Muscle layer of colon (tissue), 2 donors: ENCODE results near the gene RASL11B.

Experiments used
- H3K27ac ChIP-seq: one replicate; pipeline ENCODE4 v1.7.0; 2013; ENCODE audit warnings: low read depth, mild to moderate bottlenecking, low read length, moderate library complexity
- H3K27me3 ChIP-seq, 2 donors: one replicate each; pipeline ENCODE4 v1.7.0; 2013; ENCODE audit warnings: low read length in 2 of 2, mild to moderate bottlenecking in 2 of 2; ENCODE audit not compliant: insufficient read depth in 2 of 2, control insufficient read depth in 1 of 2
- H3K36me3 ChIP-seq: one replicate; pipeline ENCODE4 v1.7.0; 2013; ENCODE audit warnings: mild to moderate bottlenecking, low read length; ENCODE audit not compliant: insufficient read depth
- H3K4me1 ChIP-seq: one replicate; pipeline ENCODE4 v1.7.0; 2013; ENCODE audit warnings: mild to moderate bottlenecking, low read length; ENCODE audit not compliant: insufficient read depth
- H3K4me3 ChIP-seq, 2 donors: one replicate each; pipeline ENCODE4 v1.7.0; 2013; ENCODE audit warnings: low read length in 2 of 2, low read depth in 1 of 2, mild to moderate bottlenecking in 1 of 2, moderate library complexity in 1 of 2
- H3K9ac ChIP-seq: one replicate; pipeline ENCODE4 v1.7.0; 2013; ENCODE audit warnings: low read length
- H3K9me3 ChIP-seq: one replicate; pipeline ENCODE4 v1.7.0; 2013; ENCODE audit warnings: mild to moderate bottlenecking, low read length
- donor health status: abdominal sarcoma.
- donor health status: Adenocarcinoma of cecum.

Gene RASL11B

GRCh38 chr4:52894443-52894842 is 32.3 kb downstream of the RASL11B start:
- Histone ChIP-seq H3K9me3 (no peaks in the 10 kb centered on the region), H3K36me3 (no peaks in the 10 kb centered on the region), H3K4me1 (no peaks in the 10 kb centered on the region), H3K27me3 (no peaks in the 10 kb centered on the region), H3K27ac (no peak overlapping the region), H3K9ac (no peak overlapping the region), H3K4me3 (no peak overlapping the region)

GRCh38 chr4:52903273-52903672 is 41.2 kb downstream of the RASL11B start:
- Histone ChIP-seq H3K27ac (no peak overlapping the region), H3K4me3 (no peak overlapping the region), H3K9me3 (no peaks in the 10 kb centered on the region), H3K27me3 (no peaks in the 10 kb centered on the region), H3K9ac (no peak overlapping the region), H3K4me1 (no peaks in the 10 kb centered on the region), H3K36me3 (no peaks in the 10 kb centered on the region)

GRCh38 chr4:52904421-52904820 is 42.3 kb downstream of the RASL11B start:
- H3K9me3 ChIP-seq: no peaks in the 10 kb centered on the region
- H3K27ac ChIP-seq: no peak overlapping the region
- no peaks in the 10 kb centered on the region for H3K4me1 ChIP-seq
- no peaks in the 10 kb centered on the region for H3K36me3 ChIP-seq
- no peaks in the 10 kb centered on the region for H3K27me3 ChIP-seq
- no peak overlapping the region for H3K9ac ChIP-seq
- no peak overlapping the region for H3K4me3 ChIP-seq

GRCh38 chr4:52907510-52907909 is 45.4 kb downstream of the RASL11B start:
- Histone ChIP-seq H3K27ac (no peak overlapping the region), H3K9me3 (no peaks in the 10 kb centered on the region), H3K9ac (no peak overlapping the region), H3K36me3 (no peaks in the 10 kb centered on the region), H3K4me1 (no peaks in the 10 kb centered on the region), H3K27me3 (no peaks in the 10 kb centered on the region), H3K4me3 (no peak overlapping the region)

- Histone ChIP-seq H3K9me3 (no peaks in the 10 kb centered on the region), H3K9ac (no peak overlapping the region), H3K4me3 (no peak overlapping the region), H3K4me1 (no peaks in the 10 kb centered on the region), H3K36me3 (no peaks in the 10 kb centered on the region), H3K27me3 (no peaks in the 10 kb centered on the region), H3K27ac (no peak overlapping the region)
Observed at GRCh38 chr4:52910115-52910514, 48.0 kb downstream of the RASL11B start.

- Histone ChIP-seq H3K27me3 (no peaks in the 10 kb centered on the region), H3K9me3 (no peaks in the 10 kb centered on the region), H3K4me1 (no peaks in the 10 kb centered on the region), H3K36me3 (no peaks in the 10 kb centered on the region), H3K9ac (no peak overlapping the region), H3K4me3 (no peak overlapping the region), H3K27ac (no peak overlapping the region)
Observed at GRCh38 chr4:52911684-52912294, 49.7 kb downstream of the RASL11B start.

GRCh38 chr4:52912608-52913007 is 50.5 kb downstream of the RASL11B start:
- H3K27ac ChIP-seq: no peak overlapping the region
- no peaks in the 10 kb centered on the region for H3K9me3 ChIP-seq
- no peak overlapping the region for H3K9ac ChIP-seq
- H3K4me3 ChIP-seq: no peak overlapping the region
- H3K27me3 ChIP-seq: no peaks in the 10 kb centered on the region
- H3K36me3 ChIP-seq: no peaks in the 10 kb centered on the region
- H3K4me1 ChIP-seq: no peaks in the 10 kb centered on the region

GRCh38 chr4:52914051-52914605 is 52.0 kb downstream of the RASL11B start:
- Histone ChIP-seq H3K27me3 (no peaks in the 10 kb centered on the region), H3K4me3 (no peak overlapping the region), H3K9me3 (no peaks in the 10 kb centered on the region), H3K36me3 (no peaks in the 10 kb centered on the region), H3K9ac (no peak overlapping the region), H3K27ac (no peak overlapping the region), H3K4me1 (no peaks in the 10 kb centered on the region)

- H3K36me3 ChIP-seq: no peaks in the 10 kb centered on the region
- no peaks in the 10 kb centered on the region for H3K27me3 ChIP-seq
- H3K4me3 ChIP-seq: no peak overlapping the region
- H3K9ac ChIP-seq: no peak overlapping the region
- H3K27ac ChIP-seq: no peak overlapping the region
- no peaks in the 10 kb centered on the region for H3K9me3 ChIP-seq
- no peaks in the 10 kb centered on the region for H3K4me1 ChIP-seq
Observed at GRCh38 chr4:52915191-52915590, 53.1 kb downstream of the RASL11B start.

- Histone ChIP-seq H3K4me1 (no peaks in the 10 kb centered on the region), H3K9me3 (no peaks in the 10 kb centered on the region), H3K9ac (no peak overlapping the region), H3K36me3 (no peaks in the 10 kb centered on the region), H3K27ac (no peak overlapping the region), H3K4me3 (no peak overlapping the region), H3K27me3 (no peaks in the 10 kb centered on the region)
Observed at GRCh38 chr4:52915730-52916300, 53.7 kb downstream of the RASL11B start.
